K562 (cell line): ENCODE results near the gene NOTCH3. TPM values are rescaled to one million over a fixed set of nuclear protein-coding genes. Genes with fewer than 3 reads are reported as not detected.

ENCODE experiments used
- CHD1 ChIP-seq: fragments of 200-600 bp; sonication (generic); IDR thresholded peaks from one replicate; pipeline ENCODE4 v1.6.1; 2012; ENCODE audit warnings: mild to moderate bottlenecking, moderate library complexity, low read length, inconsistent platforms
- KDM2B ChIP-seq: fragments of 250-450 bp; sonication (Bioruptor Pico); IDR thresholded peaks from 2 replicates; pipeline ENCODE4 v1.8.0; 2021; ENCODE audit warnings: mild to moderate bottlenecking, moderate library complexity
- SMAD2 ChIP-seq: fragments of 150-350 bp; IDR thresholded peaks from 2 replicates; pipeline ENCODE4 v1.6.1; 2014; ENCODE audit warnings: low read depth, mild to moderate bottlenecking, low read length
- ZNF184 ChIP-seq: sonication (generic); formaldehyde crosslinking; IDR thresholded peaks from 2 replicates; pipeline ENCODE4 v1.5.0; 2020; ENCODE audit warnings: missing genetic modification reagents
- polyA plus RNA-seq, 8 experiments: library from polyadenylated mRNA; depleted of rRNA in 4 of 8; stranded (reverse) in 5 of 8; unstranded in 3 of 8; fragments of >200 nt; fragmentation: Nextera tagmentation in 2 of 8; fragmentation: Illumina TruSeq in 1 of 8; extraction: Ambion mirVana in 2 of 8; extraction: Trizol in 1 of 8; gene quantifications; 2 replicates each; pipeline versions ENCODE4 v1.2.1 to v1.2.3, GENCODE V29; 2011 to 2014; ENCODE audit warnings: inconsistent platforms in 1 of 8, missing spikeins in 1 of 8
- total RNA-seq, 7 experiments: library from RNA; depleted of rRNA in 6 of 7; stranded (reverse); fragments of >200 nt in 6 of 7; fragmentation: Illumina TruSeq in 2 of 7; extraction: Trizol in 2 of 7; gene quantifications; 2 replicates each; pipeline versions ENCODE4 v1.2.1 to v1.2.3, GENCODE V29; 2011 to 2021; ENCODE audit warnings: low replicate concordance in 1 of 7
- TF ChIP-seq, protein P1 (sequence below), 2 experiments: IDR thresholded peaks in 1 of 2; conservative IDR thresholded peaks in 1 of 2; 2 replicates each; pipeline ENCODE4 v1.6.1; 2016; ENCODE audit warnings: low read depth in 2 of 2, mild to moderate bottlenecking in 1 of 2, missing compliant biosample characterization in 1 of 2, missing genetic modification characterization in 1 of 2, moderate library complexity in 1 of 2
- TF ChIP-seq, protein P2 (sequence below): fragments of 450-650 bp; IDR thresholded peaks from 2 replicates; pipeline ENCODE4 v1.6.1; 2017; ENCODE audit warnings: antibody characterized with exemption
- TF ChIP-seq, protein P3 (sequence below): fragments of 450-650 bp; IDR thresholded peaks from 2 replicates; pipeline ENCODE4 v1.6.1; 2016; ENCODE audit warnings: missing biosample characterization, missing genetic modification characterization
- TF ChIP-seq, protein P4 (sequence below): fragments of 250-450 bp; sonication (Bioruptor Pico); IDR thresholded peaks from 2 replicates; pipeline ENCODE4 v1.8.0; 2021; ENCODE audit warnings: mild to moderate bottlenecking, moderate library complexity

Gene NOTCH3
- total and polyA plus RNA-seq, 9 of the 15 experiments (the other 6 are each of a cell fraction or from before 2014, with no cell fraction given), result under 0.01 to 1.2 (median 0.16) TPM

DNA sequence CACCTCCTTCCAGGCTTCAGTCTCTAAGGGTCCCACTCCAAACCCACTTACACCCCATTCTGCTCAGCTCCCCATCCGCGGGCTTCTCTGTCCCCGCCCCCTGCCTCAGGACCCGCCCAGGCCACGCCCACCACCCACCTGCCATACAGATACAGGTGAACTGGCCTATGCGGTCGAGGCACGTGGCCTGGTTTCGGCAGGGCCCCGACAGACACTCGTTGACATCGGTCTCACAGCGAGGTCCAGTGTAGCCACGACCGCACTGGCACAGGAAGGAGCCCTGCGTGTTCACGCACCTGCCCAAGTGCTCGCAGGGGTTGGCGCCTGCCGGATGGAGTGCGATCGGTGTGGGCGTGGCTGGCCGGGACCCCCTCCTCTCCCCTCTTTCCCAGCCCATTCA lies 11.9 kb downstream of the NOTCH3 start (continued):
- TF ChIP-seq, protein P1, sequence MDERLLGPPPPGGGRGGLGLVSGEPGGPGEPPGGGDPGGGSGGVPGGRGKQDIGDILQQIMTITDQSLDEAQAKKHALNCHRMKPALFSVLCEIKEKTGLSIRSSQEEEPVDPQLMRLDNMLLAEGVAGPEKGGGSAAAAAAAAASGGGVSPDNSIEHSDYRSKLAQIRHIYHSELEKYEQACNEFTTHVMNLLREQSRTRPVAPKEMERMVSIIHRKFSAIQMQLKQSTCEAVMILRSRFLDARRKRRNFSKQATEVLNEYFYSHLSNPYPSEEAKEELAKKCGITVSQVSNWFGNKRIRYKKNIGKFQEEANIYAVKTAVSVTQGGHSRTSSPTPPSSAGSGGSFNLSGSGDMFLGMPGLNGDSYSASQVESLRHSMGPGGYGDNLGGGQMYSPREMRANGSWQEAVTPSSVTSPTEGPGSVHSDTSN (CRISPR knock-in tag; IDR thresholded peaks at IDR 0.05; ENCODE audit: low read depth), result no peak
- TF ChIP-seq, protein P1 (tag; conservative IDR thresholded peaks at IDR 0.05; ENCODE audit: low read depth), result no peak
- TF ChIP-seq KDM2B (CRISPR knock-in tag) (no peak), CHD1 (no peak), ZNF184 (CRISPR knock-in tag) (no peak), SMAD2 (no peak)
- TF ChIP-seq, protein P2, sequence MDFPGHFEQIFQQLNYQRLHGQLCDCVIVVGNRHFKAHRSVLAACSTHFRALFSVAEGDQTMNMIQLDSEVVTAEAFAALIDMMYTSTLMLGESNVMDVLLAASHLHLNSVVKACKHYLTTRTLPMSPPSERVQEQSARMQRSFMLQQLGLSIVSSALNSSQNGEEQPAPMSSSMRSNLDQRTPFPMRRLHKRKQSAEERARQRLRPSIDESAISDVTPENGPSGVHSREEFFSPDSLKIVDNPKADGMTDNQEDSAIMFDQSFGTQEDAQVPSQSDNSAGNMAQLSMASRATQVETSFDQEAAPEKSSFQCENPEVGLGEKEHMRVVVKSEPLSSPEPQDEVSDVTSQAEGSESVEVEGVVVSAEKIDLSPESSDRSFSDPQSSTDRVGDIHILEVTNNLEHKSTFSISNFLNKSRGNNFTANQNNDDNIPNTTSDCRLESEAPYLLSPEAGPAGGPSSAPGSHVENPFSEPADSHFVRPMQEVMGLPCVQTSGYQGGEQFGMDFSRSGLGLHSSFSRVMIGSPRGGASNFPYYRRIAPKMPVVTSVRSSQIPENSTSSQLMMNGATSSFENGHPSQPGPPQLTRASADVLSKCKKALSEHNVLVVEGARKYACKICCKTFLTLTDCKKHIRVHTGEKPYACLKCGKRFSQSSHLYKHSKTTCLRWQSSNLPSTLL, result no peak
- TF ChIP-seq, protein P3, sequence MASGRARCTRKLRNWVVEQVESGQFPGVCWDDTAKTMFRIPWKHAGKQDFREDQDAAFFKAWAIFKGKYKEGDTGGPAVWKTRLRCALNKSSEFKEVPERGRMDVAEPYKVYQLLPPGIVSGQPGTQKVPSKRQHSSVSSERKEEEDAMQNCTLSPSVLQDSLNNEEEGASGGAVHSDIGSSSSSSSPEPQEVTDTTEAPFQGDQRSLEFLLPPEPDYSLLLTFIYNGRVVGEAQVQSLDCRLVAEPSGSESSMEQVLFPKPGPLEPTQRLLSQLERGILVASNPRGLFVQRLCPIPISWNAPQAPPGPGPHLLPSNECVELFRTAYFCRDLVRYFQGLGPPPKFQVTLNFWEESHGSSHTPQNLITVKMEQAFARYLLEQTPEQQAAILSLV (tag), result no peak
- TF ChIP-seq, protein P4, sequence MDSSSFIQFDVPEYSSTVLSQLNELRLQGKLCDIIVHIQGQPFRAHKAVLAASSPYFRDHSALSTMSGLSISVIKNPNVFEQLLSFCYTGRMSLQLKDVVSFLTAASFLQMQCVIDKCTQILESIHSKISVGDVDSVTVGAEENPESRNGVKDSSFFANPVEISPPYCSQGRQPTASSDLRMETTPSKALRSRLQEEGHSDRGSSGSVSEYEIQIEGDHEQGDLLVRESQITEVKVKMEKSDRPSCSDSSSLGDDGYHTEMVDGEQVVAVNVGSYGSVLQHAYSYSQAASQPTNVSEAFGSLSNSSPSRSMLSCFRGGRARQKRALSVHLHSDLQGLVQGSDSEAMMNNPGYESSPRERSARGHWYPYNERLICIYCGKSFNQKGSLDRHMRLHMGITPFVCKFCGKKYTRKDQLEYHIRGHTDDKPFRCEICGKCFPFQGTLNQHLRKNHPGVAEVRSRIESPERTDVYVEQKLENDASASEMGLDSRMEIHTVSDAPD, result no peak
